ENCODE measurements around the gene GPR158.

Gene GPR158

GRCh38 chr10:25614652-25615051 lies 439.9 kb downstream of the GPR158 start (continued):
- TF ChIP-seq, protein P1, sequence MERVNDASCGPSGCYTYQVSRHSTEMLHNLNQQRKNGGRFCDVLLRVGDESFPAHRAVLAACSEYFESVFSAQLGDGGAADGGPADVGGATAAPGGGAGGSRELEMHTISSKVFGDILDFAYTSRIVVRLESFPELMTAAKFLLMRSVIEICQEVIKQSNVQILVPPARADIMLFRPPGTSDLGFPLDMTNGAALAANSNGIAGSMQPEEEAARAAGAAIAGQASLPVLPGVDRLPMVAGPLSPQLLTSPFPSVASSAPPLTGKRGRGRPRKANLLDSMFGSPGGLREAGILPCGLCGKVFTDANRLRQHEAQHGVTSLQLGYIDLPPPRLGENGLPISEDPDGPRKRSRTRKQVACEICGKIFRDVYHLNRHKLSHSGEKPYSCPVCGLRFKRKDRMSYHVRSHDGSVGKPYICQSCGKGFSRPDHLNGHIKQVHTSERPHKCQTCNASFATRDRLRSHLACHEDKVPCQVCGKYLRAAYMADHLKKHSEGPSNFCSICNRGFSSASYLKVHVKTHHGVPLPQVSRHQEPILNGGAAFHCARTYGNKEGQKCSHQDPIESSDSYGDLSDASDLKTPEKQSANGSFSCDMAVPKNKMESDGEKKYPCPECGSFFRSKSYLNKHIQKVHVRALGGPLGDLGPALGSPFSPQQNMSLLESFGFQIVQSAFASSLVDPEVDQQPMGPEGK (CRISPR knock-in tag; IDR thresholded peaks at IDR 0.05; ENCODE audit: borderline replicate concordance): no peak
- TF ChIP-seq SNAI2 (CRISPR knock-in tag; IDR thresholded peaks at IDR 0.05): no peak

DNA sequence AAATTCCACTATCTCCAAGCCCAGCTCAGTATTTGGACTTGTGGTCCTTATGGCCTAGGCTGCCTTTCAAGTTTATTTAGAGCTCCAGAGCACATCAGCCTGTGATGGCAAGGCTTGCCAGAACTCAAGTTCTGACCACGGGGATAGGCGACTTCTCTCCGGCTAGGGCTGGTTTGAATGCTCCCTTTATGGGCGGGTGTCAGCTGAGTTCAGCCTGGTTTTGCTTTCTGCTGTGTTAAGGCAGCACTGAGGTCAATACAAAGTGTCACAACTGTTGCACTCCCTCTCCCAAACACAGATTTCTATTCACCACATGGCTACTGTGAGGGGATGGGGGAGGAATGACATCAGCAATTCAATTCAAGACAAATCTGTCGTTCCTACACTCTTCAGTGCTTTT lies 441.1 kb downstream of the GPR158 start:
- TF ChIP-seq, protein P2, sequence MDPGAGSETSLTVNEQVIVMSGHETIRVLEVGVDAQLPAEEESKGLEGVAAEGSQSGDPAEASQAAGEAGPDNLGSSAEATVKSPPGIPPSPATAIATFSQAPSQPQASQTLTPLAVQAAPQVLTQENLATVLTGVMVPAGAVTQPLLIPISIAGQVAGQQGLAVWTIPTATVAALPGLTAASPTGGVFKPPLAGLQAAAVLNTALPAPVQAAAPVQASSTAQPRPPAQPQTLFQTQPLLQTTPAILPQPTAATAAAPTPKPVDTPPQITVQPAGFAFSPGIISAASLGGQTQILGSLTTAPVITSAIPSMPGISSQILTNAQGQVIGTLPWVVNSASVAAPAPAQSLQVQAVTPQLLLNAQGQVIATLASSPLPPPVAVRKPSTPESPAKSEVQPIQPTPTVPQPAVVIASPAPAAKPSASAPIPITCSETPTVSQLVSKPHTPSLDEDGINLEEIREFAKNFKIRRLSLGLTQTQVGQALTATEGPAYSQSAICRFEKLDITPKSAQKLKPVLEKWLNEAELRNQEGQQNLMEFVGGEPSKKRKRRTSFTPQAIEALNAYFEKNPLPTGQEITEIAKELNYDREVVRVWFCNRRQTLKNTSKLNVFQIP (CRISPR knock-in tag; IDR thresholded peaks at IDR 0.05; ENCODE audit: borderline replicate concordance, low read depth): no peak
- TF ChIP-seq ISL1 (CRISPR knock-in tag; IDR thresholded peaks at IDR 0.05): no peak
- TF ChIP-seq ZNF565 (CRISPR knock-in tag; conservative IDR thresholded peaks at IDR 0.05; ENCODE audit: low read depth): no peak
- no peak for TF ChIP-seq TOX (CRISPR knock-in tag; IDR thresholded peaks at IDR 0.05; ENCODE audit: borderline replicate concordance)
- no peak for TF ChIP-seq ZC3H10 (CRISPR knock-in tag; IDR thresholded peaks at IDR 0.05)
- TF ChIP-seq BACH2 (CRISPR knock-in tag; IDR thresholded peaks at IDR 0.05; ENCODE audit: borderline replicate concordance): no peak
- no peak for TF ChIP-seq ESRRG (CRISPR knock-in tag; IDR thresholded peaks at IDR 0.05)
- no peak for TF ChIP-seq OSR1 (CRISPR knock-in tag; IDR thresholded peaks at IDR 0.05)
- no peak for TF ChIP-seq ZNF70 (CRISPR knock-in tag; IDR thresholded peaks at IDR 0.05)
- no peak for TF ChIP-seq TCF4 (CRISPR knock-in tag; IDR thresholded peaks at IDR 0.05; ENCODE audit: borderline replicate concordance)
- TF ChIP-seq ZFP30 (CRISPR knock-in tag; IDR thresholded peaks at IDR 0.05): no peak
- no peak for TF ChIP-seq ARNTL (CRISPR knock-in tag; IDR thresholded peaks at IDR 0.05; ENCODE audit: borderline replicate concordance, low read depth)
- TF ChIP-seq CSDC2 (CRISPR knock-in tag; IDR thresholded peaks at IDR 0.05): no peak
- TF ChIP-seq RARB (CRISPR knock-in tag; IDR thresholded peaks at IDR 0.05): no peak
- no peak for TF ChIP-seq ZNF8 (CRISPR knock-in tag; IDR thresholded peaks at IDR 0.05)
- TF ChIP-seq TSHZ2 (CRISPR knock-in tag; IDR thresholded peaks at IDR 0.05): no peak
- TF ChIP-seq, protein P1 (CRISPR knock-in tag; IDR thresholded peaks at IDR 0.05; ENCODE audit: borderline replicate concordance): no peak
- TF ChIP-seq ZFP3 (CRISPR knock-in tag; IDR thresholded peaks at IDR 0.05): no peak
- no peak for TF ChIP-seq SNAI2 (CRISPR knock-in tag; IDR thresholded peaks at IDR 0.05)
- ATAC-seq: no peak

GRCh38 chr10:25616903-25617592 lies 442.2 kb downstream of the GPR158 start:
- no peak for ATAC-seq
- TF ChIP-seq, protein P2 (CRISPR knock-in tag; IDR thresholded peaks at IDR 0.05; ENCODE audit: borderline replicate concordance, low read depth): no peak
- TF ChIP-seq RARB (CRISPR knock-in tag; IDR thresholded peaks at IDR 0.05): no peak
- TF ChIP-seq ZNF8 (CRISPR knock-in tag; IDR thresholded peaks at IDR 0.05): no peak
- TF ChIP-seq CSRNP3 (CRISPR knock-in tag; IDR thresholded peaks at IDR 0.05): no peak
- no peak for TF ChIP-seq PPARA (CRISPR knock-in tag; IDR thresholded peaks at IDR 0.05; ENCODE audit: borderline replicate concordance)
- TF ChIP-seq ZNF70 (CRISPR knock-in tag; IDR thresholded peaks at IDR 0.05): no peak
- TF ChIP-seq CSDC2 (CRISPR knock-in tag; IDR thresholded peaks at IDR 0.05): no peak
- TF ChIP-seq ARNTL (CRISPR knock-in tag; IDR thresholded peaks at IDR 0.05; ENCODE audit: borderline replicate concordance, low read depth): no peak
- TF ChIP-seq ZFP30 (CRISPR knock-in tag; IDR thresholded peaks at IDR 0.05): no peak
